Umbilical cord (tissue), 2 donors: ENCODE results near the gene EMID1. TPM values are rescaled to one million over a fixed set of nuclear protein-coding genes. Genes with fewer than 3 reads are reported as not detected.

ENCODE experiments used
- DNase-seq: peaks from one replicate; pipeline ENCODE4 v3.0.0-alpha.2; 2015; ENCODE audit warnings: low spot score
- total RNA-seq: library from RNA; depleted of rRNA; stranded (reverse); fragments of >200 nt; gene quantifications from one replicate; pipeline ENCODE4 v1.2.3, GENCODE V29; 2014; ENCODE audit warnings: low replicate concordance; ENCODE audit not compliant: insufficient read depth

EMID1 gene
- total RNA-seq, 1 donor from 2014 or later = 8.2 TPM

DNA sequence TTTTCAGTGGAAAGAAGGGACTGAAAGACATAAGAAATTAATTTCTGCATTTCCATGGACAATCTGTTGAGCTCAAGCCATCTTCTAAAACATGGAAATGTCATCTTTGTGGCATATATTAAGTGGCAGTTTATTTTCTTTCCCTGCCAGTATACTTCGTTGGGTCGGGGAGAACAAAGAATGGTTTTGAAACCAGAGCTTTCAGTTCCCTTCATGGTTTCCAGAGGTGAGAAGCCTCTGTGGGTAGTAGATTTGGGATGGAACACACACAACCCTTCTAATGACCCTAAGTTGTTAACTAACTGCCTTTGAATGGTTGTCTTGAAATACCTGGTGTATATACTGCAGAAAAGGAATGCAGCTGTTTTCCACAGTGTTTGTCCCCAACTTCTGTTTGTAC is 83.1 kb downstream of the EMID1 start:
- DNase-seq = no peak

DNA sequence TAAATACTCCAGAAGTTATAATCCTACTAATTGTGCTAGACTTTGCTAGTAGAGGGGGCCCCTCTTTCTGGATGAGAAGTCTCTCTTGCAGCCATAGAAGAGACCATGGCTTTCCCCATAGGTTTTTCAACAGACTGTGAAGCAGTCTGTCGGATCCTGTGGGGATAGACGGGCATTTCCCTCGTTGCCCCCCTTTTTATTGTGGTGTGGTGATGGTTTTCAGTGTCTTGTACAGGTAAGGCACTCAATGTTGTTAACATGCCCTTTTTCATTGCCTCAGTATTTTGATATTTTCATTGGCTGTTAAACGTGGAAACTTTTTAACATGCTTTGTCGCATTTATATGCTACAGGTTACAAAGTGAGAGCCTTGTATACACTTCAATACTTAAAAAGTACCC is 84.4 kb downstream of the EMID1 start:
- no peak for DNase-seq

DNA sequence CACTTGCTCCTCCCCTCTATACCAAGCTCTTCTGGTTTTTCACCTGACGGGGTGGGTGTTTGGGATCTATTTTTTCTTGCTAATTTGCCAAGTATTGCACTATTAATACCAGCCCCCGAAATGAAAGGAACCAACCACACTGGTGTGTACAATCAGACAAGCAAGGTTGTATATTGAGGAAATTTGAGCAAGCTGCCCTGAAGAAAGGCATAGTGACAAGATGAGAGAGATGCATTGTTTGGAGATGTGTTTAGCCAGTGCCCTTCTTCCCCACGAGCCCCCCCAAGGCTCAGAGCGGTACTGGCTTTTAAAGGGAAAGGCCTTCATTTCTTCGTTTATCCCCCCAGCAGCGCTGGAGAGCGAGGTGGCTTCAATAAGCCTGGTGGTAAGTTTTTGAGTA is 85.5 kb downstream of the EMID1 start:
- no peak for DNase-seq

DNA sequence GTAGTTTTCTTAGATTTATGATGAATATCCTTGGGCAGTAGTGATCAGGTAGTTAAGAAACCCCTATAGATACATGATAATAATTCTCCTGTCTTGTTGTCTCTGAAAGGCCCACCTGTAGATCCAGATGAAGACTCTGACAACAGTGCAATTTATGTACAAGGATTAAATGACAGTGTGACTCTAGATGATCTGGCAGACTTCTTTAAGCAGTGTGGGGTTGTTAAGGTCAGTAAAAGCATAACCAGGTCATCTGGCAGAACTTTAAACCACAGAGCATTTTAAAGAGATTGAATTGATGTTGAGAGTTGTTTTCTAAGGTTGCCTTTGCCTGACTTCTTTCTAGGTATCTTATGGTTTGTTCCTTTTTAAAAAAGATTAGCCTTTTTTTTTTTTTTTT is 86.7 kb downstream of the EMID1 start:
- DNase-seq = no peak

DNA sequence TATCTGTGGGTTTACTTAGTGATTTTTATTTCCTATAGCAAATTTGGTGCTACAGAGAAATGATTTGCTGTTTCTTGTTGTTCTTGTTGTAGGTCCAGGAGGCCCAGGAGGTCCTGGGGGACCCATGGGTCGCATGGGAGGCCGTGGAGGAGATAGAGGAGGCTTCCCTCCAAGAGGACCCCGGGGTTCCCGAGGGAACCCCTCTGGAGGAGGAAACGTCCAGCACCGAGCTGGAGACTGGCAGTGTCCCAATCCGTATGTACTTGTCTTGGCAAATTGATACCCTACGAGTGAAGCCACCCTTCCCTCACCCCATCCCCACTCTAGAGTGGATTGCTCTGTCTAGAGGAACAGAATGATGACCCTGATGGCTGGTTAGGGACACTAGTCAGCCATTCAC is 92.9 kb downstream of the EMID1 start:
- no peak for DNase-seq

DNA sequence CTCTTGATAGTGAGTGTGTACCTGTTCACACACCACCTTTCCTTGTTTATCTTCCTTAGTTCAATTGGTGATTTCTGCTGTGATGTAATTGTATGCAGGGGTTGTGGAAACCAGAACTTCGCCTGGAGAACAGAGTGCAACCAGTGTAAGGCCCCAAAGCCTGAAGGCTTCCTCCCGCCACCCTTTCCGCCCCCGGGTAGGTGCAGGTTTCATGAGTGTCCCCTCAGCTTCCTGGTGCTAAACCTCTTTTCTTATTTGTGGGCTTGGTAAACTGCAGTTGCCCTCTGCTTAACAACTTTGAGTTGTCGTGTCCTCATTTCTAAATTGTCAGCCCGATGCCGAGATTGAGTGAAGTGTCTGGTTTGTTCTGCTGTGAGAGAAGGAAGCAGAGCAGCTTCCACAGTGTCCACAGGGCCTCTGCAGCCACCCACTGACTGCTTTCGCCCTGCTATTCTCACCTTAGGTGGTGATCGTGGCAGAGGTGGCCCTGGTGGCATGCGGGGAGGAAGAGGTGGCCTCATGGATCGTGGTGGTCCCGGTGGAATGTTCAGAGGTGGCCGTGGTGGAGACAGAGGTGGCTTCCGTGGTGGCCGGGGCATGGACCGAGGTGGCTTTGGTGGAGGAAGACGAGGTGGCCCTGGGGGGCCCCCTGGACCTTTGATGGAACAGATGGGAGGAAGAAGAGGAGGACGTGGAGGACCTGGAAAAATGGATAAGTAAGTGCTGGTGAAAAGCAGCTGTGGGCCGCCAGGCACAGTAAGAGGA is 93.6 kb downstream of the EMID1 start:
- DNase-seq = no peak

DNA sequence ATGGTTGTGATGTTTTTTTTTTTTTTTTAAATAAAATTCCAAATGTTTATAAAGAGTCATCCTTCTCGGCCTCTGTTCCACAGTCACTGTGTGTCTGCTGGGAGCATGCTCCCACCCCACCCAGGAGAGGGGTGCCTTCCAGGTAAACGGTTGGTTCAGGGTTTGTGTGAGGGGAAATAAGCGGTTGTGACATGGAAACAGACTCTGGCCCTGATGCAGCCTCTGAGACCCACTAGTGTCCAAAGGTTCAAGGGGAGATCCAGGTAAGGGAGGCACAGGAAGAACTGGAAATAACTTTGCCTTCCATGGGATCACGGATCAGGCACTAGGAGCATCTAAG is 94.7 kb downstream of the EMID1 start:
- DNase-seq = no peak

DNA sequence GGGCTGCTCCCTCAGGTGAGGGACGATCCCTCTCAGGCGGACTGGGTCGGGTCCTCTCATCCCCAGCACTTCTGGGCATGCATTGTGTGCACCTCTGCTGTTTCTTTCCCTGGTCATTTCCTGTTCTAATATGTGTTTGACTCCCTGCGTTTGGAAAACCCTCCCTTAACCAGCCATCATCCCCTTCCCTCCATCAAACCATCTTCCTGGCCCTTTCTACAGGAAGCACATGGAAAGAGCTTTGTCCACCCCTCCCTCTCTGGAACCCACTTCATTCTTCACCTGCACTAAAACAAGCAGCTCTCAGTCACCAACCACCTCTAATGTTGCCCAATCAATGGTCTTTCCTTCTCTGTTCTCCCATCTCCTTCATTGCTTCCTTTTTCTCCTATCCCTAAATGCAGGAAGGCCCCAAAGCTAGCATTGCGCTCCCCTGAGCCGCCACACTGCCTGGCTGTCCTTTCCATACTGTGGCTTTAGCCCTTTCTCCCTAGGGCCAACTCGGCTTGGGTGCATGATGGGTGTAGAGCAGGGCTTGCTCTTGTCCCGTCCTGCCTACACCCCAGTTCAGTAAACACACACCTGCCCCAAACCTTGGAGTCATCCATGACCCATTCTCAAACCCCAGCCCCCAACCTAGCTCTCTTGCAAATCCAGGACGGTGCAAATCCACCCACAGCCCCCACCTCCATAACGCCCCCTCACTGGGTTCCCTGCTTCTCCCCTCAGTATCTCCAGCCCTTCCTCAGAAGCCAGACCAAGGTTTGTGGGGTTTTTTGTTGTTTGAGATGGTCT is 95.3 kb downstream of the EMID1 start:
- DNase-seq = no peak

DNA sequence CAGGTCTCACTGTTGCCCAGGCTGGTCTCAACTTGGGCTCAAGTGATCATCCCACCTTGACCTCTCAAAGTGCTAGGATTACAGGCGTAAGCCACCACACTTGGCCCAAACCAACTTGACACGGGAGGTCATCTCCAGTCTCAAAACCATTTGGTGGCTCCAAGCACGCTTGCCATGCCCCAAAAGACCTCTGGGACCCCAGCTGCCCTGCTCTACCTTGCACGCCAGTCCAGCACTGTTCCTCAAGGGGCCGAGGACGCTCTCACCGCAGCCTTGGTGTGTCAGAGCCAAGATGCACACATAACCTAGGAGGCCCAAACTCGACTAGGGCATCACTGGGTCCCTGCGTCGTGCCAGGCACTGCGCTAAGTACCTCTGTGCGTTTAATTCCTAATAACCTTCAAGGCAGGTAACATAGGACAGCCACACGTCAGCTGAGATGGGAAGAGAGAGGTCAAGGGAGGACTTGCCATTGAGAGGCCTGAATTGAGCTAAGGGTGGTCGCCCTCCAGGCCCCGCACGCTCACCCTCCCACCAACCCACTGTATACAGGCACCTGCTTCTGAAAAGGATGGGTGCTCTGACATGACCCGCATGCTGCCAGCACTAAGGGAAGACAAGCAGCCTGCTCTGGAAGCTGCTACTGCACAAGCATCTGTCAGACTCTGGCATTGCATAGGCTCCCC is 96.2 kb downstream of the EMID1 start:
- no peak for DNase-seq

DNA sequence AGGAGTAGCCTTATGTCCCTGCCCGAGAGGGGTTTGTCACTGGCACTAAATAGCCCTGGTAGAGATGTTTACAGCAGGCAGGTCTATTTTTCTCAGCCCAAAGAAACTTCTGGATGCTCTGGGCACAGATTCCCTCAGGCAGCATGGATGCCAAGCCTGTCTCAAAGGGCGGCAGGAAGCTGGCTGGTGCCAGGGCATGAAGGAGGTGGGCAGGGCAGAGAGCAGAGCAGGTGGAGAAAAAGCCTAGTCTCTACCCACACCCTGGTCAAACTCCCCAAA is 96.6 kb downstream of the EMID1 start:
- DNase-seq = no peak

DNA sequence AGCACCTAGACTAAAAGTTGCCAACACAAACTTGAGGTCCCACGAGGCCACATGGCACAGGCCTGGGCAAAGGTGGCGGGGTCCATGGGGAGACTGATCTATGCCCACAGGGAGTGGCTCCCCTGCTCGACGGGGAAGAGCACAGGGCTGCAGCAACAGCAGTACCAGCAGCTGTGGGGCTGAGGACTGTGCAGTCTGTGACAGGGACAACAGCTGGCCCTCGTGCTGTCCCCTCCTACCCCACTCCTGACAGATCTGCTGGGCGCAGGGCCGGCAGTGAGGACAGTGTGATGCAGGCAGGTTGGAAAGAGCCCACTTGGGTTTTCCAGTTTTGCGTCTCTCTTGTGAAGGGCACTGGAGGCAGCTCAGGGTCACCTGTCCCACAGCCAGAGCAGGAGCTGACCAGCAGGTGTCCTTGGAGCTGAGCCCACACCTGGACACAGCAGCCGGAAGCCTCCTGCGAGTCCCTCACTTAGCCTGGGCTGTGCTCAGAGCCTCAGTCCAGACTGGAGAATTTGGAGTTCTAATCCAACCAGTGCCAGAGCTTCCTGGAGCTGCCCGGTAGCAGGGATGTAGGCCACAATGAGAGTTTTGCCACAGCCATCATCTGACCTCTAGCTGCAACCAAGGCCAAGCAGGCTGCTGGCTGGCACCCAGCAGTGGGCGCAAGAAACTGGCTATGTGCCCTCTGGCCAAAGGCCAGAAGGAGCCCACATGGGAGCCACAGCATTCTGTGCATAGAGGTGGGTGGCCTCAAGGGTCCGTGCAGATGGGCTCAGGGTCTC is 97.2 kb downstream of the EMID1 start:
- no peak for DNase-seq

DNA sequence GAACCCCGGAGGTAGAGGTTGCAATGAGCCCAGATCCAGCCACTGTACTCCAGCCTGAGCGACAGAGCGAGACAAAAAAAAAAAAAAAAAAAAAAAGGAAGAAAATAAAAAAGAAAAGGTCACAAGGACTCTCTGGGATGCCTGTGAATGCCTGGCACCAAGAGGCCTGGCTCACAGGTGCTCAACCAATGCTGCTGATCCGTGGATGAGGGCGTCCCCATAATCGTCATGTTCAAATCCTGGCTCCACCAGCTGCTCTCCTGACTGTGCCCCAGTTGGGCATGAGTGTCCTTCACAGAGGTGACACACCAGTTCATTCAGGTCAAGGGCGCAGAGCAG is 100.1 kb downstream of the EMID1 start:
- no peak for DNase-seq

DNA sequence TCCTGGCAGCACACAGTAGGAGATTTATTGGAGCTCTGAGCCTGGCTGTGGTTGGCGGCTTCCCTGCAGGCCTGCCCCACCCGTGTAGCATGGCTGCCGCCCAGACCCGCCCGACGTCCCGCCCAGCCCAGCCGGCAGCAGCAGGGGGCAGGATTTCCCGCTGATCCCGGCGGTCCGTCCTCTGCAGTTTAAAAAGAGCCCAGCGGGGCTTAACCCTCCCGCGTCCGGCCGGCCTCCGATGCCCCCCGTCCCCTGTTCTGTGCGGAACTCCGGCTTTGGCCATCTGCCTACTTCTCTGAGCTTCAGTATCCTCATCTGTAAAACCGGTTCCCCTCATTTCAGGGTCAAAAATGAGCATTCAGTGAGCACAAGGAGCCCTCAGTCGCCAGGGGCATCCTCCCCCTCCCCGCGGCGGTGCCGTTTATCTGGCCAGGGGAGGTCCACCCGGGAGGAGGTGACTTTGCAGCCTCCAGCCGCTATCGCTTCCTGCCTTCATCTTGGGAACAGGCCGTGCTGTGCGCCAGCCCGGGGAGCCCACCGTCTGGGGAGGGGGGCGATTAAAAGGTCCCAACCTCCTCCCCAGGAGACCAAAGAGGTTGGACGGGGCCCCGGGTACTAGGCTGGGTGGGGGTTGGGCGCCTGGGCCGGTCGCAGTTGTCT is 100.6 kb downstream of the EMID1 start, which contains the start of gene GAS2L1:
Gene GAS2L1 (plus strand): TSS at position 476 of the 660 bp plus-strand sequence. CDS start 1,456 bp downstream, outside the sequence.
- peak; percentile 89 for DNase-seq

DNA sequence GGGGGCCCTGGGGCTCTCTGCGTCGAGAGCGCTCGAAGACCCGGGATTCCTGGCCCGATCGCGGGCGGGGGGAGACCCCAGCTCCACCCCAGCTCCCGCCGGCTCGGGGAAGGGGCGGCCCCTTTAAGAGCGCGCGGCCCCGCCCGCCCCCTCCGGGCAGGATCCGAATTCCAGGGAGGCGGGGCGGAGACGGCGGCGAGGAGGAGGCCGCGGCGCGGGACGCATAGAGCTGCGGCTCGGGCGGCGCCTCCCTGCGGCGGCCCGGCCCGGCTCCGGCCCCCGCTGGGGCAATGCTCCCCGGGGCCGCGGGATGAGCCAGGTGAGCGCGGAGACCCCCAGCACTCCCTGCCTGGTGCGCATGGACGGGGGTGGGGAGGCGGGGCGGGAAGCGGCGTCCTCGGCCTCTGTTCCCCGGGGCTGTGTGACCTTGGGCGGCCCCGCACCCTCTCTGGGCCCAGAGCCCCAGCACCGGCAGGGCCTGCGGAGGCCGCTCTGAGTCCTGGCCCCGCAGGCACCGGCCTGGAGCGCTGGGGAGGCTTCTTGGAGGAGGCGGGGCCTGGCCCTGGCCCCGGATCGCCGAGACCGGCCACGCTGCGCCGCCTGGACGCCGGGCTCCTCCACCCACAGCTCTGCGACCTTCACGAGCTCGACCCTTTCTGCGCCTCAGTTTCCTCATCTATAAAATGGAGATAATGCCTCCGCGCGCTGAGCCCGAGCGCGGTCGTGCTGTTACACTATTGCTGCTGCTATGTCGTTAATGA is 101.3 kb downstream of the EMID1 start:
- peak; percentile 88 for DNase-seq

DNA sequence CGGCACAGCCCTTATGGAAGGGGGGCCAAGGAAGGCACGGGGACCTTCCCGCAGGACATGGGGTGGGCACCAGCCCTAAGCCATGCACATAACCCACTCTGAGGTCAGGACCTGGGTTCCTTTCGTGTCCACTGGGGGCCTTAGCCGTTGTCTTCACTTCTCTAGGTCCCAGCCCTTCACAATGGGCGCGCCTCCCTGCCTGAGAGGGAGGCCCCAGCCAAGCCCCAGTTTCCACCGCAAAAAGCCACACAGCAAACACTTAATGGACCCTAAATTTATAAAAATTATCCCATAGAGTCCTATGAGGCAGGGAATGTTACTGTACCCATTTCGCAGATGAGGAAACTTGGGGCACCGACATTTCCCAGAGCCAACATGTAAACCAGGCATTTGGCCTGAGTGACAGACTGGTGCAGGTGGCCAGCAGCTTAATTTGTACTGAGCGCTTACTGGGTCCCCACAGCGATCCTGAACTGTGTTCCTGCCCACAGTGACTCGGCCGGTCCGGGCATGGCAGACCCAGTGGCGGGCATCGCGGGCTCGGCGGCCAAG is 102.0 kb downstream of the EMID1 start:
- DNase-seq = no peak

DNA sequence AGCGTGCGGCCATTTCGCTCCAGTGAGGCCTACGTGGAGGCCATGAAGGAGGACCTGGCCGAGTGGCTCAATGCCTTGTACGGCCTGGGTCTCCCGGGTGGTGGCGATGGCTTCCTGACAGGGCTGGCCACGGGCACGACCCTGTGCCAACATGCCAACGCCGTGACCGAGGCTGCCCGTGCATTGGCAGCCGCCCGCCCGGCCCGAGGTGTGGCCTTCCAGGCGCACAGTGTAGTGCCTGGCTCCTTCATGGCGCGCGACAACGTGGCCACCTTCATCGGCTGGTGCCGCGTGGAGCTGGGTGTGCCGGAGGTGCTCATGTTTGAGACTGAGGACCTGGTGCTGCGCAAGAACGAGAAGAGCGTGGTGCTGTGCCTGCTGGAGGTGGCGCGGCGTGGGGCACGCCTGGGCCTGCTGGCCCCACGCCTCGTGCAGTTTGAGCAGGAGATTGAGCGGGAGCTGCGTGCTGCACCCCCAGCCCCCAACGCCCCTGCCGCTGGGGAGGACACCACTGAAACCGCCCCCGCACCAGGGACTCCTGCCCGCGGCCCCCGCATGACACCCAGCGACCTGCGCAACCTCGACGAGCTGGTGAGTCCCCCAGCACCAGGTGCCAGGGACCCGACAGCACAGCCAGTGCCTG is 102.6 kb downstream of the EMID1 start:
- DNase-seq = no peak

DNA sequence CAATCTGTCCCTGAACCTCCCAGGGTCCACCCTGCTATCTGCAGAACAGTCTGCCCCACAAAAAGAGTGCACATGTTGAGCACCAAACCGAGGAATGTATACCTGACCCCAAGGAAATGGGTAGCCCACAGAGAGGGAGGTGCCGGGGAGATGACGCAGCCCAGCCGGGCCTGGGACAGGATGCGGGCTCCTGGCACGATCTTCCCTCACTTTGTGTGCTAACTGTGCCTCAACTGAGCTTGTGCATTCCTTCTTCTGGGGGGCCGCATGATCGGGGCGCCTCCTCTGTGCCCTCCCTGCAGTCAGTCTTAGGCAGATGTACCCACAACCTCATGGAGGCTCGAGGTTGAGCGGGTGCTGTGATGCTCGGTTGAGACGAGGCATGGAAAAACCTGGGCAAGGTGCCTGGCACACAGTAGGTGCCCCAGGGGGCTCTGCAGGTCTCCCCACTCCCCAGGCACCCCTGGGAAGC is 103.1 kb downstream of the EMID1 start:
- no peak for DNase-seq
